RPMI7951 (cell line): ENCODE results near the gene DDX10. TPM values are rescaled to one million over a fixed set of nuclear protein-coding genes. Genes with fewer than 3 reads are reported as not detected.
A peak's percentile ranks its signal among the peaks of the same experiment; 100 is the strongest.

ENCODE experiments used
- DNase-seq: peaks from one replicate; pipeline ENCODE4 v3.0.0-alpha.2; 2012; ENCODE audit warnings: low read depth
- total RNA-seq: library from RNA; depleted of rRNA; stranded (reverse); fragments of >200 nt; shearing (Covaris generic); gene quantifications from 2 replicates; pipeline ENCODE4 v1.2.3, GENCODE V29; 2014

Gene DDX10
- total RNA-seq, 1 experiment from 2014 or later = 26.8 TPM

GRCh38 chr11:108654994-108655631, 9.8 kb upstream of the DDX10 start:
- DNase-seq = peak; percentile 55

GRCh38 chr11:108662700-108663099, 2.2 kb upstream of the DDX10 start:
- DNase-seq = no peak

- no peak for DNase-seq
Observed at GRCh38 chr11:108663154-108663877, 1.6 kb upstream of the DDX10 start.

GRCh38 chr11:108666373-108666772, 1.5 kb downstream of the DDX10 start:
- peak; percentile 7 for DNase-seq

- no peak for DNase-seq
Observed at GRCh38 chr11:108669286-108669685, 4.4 kb downstream of the DDX10 start.

GRCh38 chr11:108669711-108670110, 4.8 kb downstream of the DDX10 start:
- DNase-seq = no peak

GRCh38 chr11:108670451-108670850, 5.6 kb downstream of the DDX10 start:
- no peak for DNase-seq

- peak; percentile 2 for DNase-seq
Observed at GRCh38 chr11:108672113-108672512, 7.2 kb downstream of the DDX10 start.

- no peak for DNase-seq
Observed at GRCh38 chr11:108672786-108673185, 7.9 kb downstream of the DDX10 start.

GRCh38 chr11:108679045-108679444, 14.2 kb downstream of the DDX10 start:
- DNase-seq = no peak

- no peak for DNase-seq
Observed at GRCh38 chr11:108680271-108680670, 15.4 kb downstream of the DDX10 start.

- no peak for DNase-seq
Observed at GRCh38 chr11:108685419-108686130, 20.7 kb downstream of the DDX10 start.

GRCh38 chr11:108693852-108694251, 29.0 kb downstream of the DDX10 start:
- peak; percentile 70 for DNase-seq

GRCh38 chr11:108694846-108695245, 30.0 kb downstream of the DDX10 start:
- DNase-seq = no peak

GRCh38 chr11:108697872-108698473, 33.1 kb downstream of the DDX10 start:
- peak; percentile 59 for DNase-seq

GRCh38 chr11:108698844-108699642, 34.2 kb downstream of the DDX10 start:
- no peak for DNase-seq

GRCh38 chr11:108703916-108704315, 39.0 kb downstream of the DDX10 start:
- DNase-seq = no peak

GRCh38 chr11:108705061-108705460, 40.2 kb downstream of the DDX10 start:
- no peak for DNase-seq

- no peak for DNase-seq
Observed at GRCh38 chr11:108708173-108708572, 43.3 kb downstream of the DDX10 start.

GRCh38 chr11:108709741-108710140, 44.9 kb downstream of the DDX10 start:
- DNase-seq = no peak

GRCh38 chr11:108713076-108713790, 48.4 kb downstream of the DDX10 start:
- DNase-seq = peak; percentile 58
